ENCODE measurements around the gene CDHR5. TPM values are rescaled to one million over a fixed set of nuclear protein-coding genes. Genes with fewer than 3 reads are reported as not detected.

The CDHR5 gene
- total and polyA plus RNA-seq, 9 of the 15 experiments (the other 6 are each of a cell fraction or from before 2014, with no cell fraction given) = 0.16 TPM; not detected in 8

DNA sequence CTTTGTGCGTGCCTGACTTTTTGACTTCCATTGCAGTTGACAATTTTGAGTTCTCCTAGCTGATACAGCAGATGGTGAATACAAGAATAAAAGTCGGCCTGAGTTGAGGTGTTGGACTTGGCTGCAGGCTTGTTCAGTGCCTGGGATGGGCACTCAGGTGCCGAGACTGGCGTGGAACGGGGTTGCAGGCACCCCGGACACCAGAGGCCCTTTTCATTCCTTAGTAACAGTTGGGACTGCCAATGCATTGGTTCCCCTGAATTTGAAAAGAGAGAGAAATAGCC is 47.2 kb downstream of the CDHR5 start (continued):
- TF ChIP-seq FOXP1 (CRISPR knock-in tag; IDR thresholded peaks at IDR 0.05) = no peak

DNA sequence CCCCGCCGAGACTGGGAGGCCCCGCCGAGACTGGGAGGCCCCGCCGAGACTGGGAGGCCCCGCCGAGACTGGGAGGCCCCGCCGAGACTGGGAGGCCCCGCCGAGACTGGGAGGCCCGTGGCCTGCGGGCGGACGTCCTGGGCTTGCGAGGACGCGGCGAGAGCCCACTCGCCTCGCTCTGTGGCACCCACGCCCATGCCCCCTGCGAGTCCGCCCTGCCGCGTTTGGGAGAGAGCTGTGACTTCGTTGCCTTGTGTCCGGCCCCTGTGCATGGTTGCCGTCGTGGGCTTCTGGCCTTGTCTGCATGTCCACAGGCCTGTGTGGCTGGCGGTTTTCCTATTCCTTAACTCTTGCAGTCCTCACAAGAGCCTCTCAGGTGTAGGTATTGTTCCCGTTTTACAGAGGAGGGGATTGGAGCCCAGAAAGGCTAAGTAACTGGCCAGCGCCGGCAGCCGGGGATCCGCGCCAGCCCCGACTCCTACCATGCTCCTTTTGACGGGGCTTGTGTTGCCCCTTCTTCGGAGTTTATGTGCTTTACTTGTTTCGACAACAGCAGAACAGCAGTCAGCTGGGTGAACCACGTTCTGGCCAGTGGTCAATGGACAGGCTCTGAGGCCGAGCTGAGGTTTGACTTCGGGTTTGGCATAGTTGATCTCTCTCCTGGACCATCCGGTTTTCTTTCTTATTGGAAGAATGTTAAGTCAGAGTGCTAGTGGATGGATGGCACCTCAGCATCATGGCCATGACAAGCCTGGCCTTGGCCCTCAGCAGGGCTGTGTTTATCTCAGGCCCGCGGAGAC is 47.7 kb downstream of the CDHR5 start:
- POLR2A ChIA-PET = interaction anchor here (0.5 to 2.0 kb wide), 4 partner anchors 8 to 234 kb away, joined by 3 to 6 read pairs (median 4); no protein-coding TSS in a partner anchor
- no TSS peak for BruUV-seq (replicated peaks)
- TF ChIP-seq RAD21 (CRISPR knock-in tag; conservative IDR thresholded peaks at IDR 0.05 in 1 of 2, IDR thresholded peaks at IDR 0.05 in 1 of 2) (no peak), TARDBP (IDR thresholded peaks at IDR 0.05) (no peak), RHOXF2B (CRISPR knock-in tag; conservative IDR thresholded peaks at IDR 0.05) (no peak), ZNF785 (CRISPR knock-in tag; IDR thresholded peaks at IDR 0.05) (no peak), BCL6 (CRISPR knock-in tag; IDR thresholded peaks at IDR 0.05) (no peak), THRAP3 (IDR thresholded peaks at IDR 0.05; ENCODE audit: borderline replicate concordance) (no peak), CBFA2T2 (conservative IDR thresholded peaks at IDR 0.05) (no peak), TEAD1 (CRISPR knock-in tag; IDR thresholded peaks at IDR 0.05) (0 out of 4 replicates have a peak, but pooled peaks of 1 of the 2 experiments have one; percentile 5), TAL1 (IDR thresholded peaks at IDR 0.05) (no peak), KDM5B (IDR thresholded peaks at IDR 0.05; ENCODE audit: insufficient replicate concordance, low read depth, low read length) (no peak), HCFC1 (IDR thresholded peaks at IDR 0.05; ENCODE audit: low read depth, low read length) (no peak), ARNT (IDR thresholded peaks at IDR 0.05) (no peak), CBFB (CRISPR knock-in tag; IDR thresholded peaks at IDR 0.05) (no peak), BRCA1 (IDR thresholded peaks at IDR 0.05) (no peak), BRCA1 (CRISPR knock-in tag; IDR thresholded peaks at IDR 0.05) (0 out of 2 replicates have a peak, but pooled peaks have one; percentile 76), NR2C2 (CRISPR knock-in tag; IDR thresholded peaks at IDR 0.05) (0 out of 2 replicates have a peak, but pooled peaks have one; percentile 27), NR2C2 (tag; IDR thresholded peaks at IDR 0.05) (peak; percentile 92), SAFB2 (IDR thresholded peaks at IDR 0.05; ENCODE audit: borderline replicate concordance, low read depth, low read length, severe bottlenecking) (no peak), ZFX (CRISPR knock-in tag; IDR thresholded peaks at IDR 0.05) (peak; percentile 53)
- TF ChIP-seq, protein P1, sequence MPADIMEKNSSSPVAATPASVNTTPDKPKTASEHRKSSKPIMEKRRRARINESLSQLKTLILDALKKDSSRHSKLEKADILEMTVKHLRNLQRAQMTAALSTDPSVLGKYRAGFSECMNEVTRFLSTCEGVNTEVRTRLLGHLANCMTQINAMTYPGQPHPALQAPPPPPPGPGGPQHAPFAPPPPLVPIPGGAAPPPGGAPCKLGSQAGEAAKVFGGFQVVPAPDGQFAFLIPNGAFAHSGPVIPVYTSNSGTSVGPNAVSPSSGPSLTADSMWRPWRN (IDR thresholded peaks at IDR 0.05; ENCODE audit: low read depth) = no peak
- TF ChIP-seq, protein P2, sequence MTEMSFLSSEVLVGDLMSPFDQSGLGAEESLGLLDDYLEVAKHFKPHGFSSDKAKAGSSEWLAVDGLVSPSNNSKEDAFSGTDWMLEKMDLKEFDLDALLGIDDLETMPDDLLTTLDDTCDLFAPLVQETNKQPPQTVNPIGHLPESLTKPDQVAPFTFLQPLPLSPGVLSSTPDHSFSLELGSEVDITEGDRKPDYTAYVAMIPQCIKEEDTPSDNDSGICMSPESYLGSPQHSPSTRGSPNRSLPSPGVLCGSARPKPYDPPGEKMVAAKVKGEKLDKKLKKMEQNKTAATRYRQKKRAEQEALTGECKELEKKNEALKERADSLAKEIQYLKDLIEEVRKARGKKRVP (CRISPR knock-in tag; IDR thresholded peaks at IDR 0.05) = no peak

More for the DNA sequence above, 47.7 kb downstream of the CDHR5 start:
- DNase-seq (ENCODE audit: extremely low read depth in 1 of 4, low spot score in 3 of 4) (peak in 1 of 4 experiments; percentile 49), ATAC-seq (no peak), FAIRE-seq (peak; percentile 48)
- Histone ChIP-seq H3K4me3 (peak overlapping the region; percentile 90), H3K4me1 (replicated peaks in 1 of 2; ENCODE audit: control insufficient read depth in 2 of 2, insufficient read depth in 2 of 2, low read length in 2 of 2) (peaks cover 43 to 73% of the 10 kb centered on the region in 2 experiments), H3K36me3 (ENCODE audit: control insufficient read depth, insufficient read depth, low read length) (peaks cover 44% of the 10 kb centered on the region; the same call in 2 of the 3 replicates), H3K27me3 (ENCODE audit: control insufficient read depth in 2 of 2, insufficient read depth in 2 of 2, low read length in 2 of 2) (no peaks in the 10 kb centered on the region), H4K20me1 (replicated peaks; ENCODE audit: control insufficient read depth, insufficient read depth, low read length) (peaks cover 43% of the 10 kb centered on the region), H3K79me2 (ENCODE audit: control insufficient read depth, insufficient read depth, low read length) (peaks cover 75% of the 10 kb centered on the region), H3K27ac (ENCODE audit: extremely low read depth, low read depth, low read length) (peak overlapping the region; percentile 100), H2AFZ (ENCODE audit: low read depth, low read length) (no peak overlapping the region), H3K4me2 (ENCODE audit: insufficient read depth, low read length) (peak overlapping the region; percentile 97), H3K9me3 (replicated peaks; ENCODE audit: control insufficient read depth, insufficient read depth, low read depth, low read length) (no peaks in the 10 kb centered on the region), H3K9me1 (ENCODE audit: control insufficient read depth, insufficient read depth, low read length) (peaks cover 16% of the 10 kb centered on the region), H3K9ac (ENCODE audit: insufficient read depth in 1 of 2, low read depth in 2 of 2, low read length in 2 of 2) (peak overlapping the region; percentile 97 to 100)
- 1% methylated on average over 31 of the region's 48 CpGs for WGBS (ENCODE audit: insufficient coverage, low coverage, missing lambda C conversion rate)
- CTCF ChIA-PET (ENCODE audit: low intra/inter-chr PET ratio) = no interaction called here
- in situ Hi-C loops (cut with MboI) = no loop called here
- intact Hi-C loops (cut with micrococcal nuclease) = no loop called here
